CD4-positive, alpha-beta memory T cell (primary cell): Measurements from ENCODE around the gene CCDC152. TPM values are rescaled to one million over a fixed set of nuclear protein-coding genes. Genes with fewer than 3 reads are reported as not detected.

Experiments
- CTCF ChIA-PET: fragments of 350-600 bp; sonication (Branson Sonifier 250); formaldehyde crosslinking; loops from one replicate; lab custom pipeline; 2021; ENCODE audit warnings: inconsistent platforms; ENCODE audit not compliant: partially characterized antibody; lab: Charles Lee
- POLR2A ChIA-PET: fragments of 350-600 bp; sonication (Branson Sonifier 250); formaldehyde crosslinking; loops from one replicate; lab custom pipeline; 2021; ENCODE audit not compliant: partially characterized antibody; lab: Charles Lee
- DNase-seq, 5 donors: peaks; one replicate each; pipeline versions ENCODE4 v3.0.0 to v3.0.0-alpha.2; 2020 to 2022; ENCODE audit warnings: mixed read lengths in 1 of 5
- H3K27ac ChIP-seq: one replicate; pipeline ENCODE4 v1.7.0; 2013; ENCODE audit warnings: low read depth, low read length
- H3K27me3 ChIP-seq: 2 replicates; pipeline ENCODE4 v1.7.0; 2013; ENCODE audit warnings: mild to moderate bottlenecking, low read length, moderate library complexity; ENCODE audit not compliant: insufficient read depth
- H3K36me3 ChIP-seq: 2 replicates; pipeline ENCODE4 v1.7.0; 2013; ENCODE audit warnings: mild to moderate bottlenecking, low read length, moderate library complexity; ENCODE audit not compliant: insufficient read depth
- H3K4me1 ChIP-seq: 2 replicates; pipeline ENCODE4 v1.7.0; 2013; ENCODE audit warnings: mild to moderate bottlenecking, low read length, moderate library complexity; ENCODE audit not compliant: insufficient read depth
- H3K4me3 ChIP-seq, 2 donors: one replicate each; pipeline ENCODE4 v1.7.0; 2013; ENCODE audit warnings: low read length in 2 of 2, mild to moderate bottlenecking in 1 of 2
- H3K9me3 ChIP-seq, 2 donors: one replicate each; pipeline ENCODE4 v1.7.0; 2013; ENCODE audit warnings: low read length in 2 of 2, control low read depth in 1 of 2; ENCODE audit not compliant: control insufficient read depth in 1 of 2
- H3K27ac Mint-ChIP-seq, 7 donors: one replicate each; pipeline ENCODE4 v1.8.0; 2020 to 2021; ENCODE audit warnings: mixed read lengths in 7 of 7, mild to moderate bottlenecking in 6 of 7, inconsistent platforms in 3 of 7, moderate library complexity in 3 of 7
- H3K27me3 Mint-ChIP-seq, 2 donors: one replicate each; pipeline ENCODE4 v1.8.0; 2020 to 2021; ENCODE audit warnings: mixed read lengths in 2 of 2
- H3K36me3 Mint-ChIP-seq, 2 donors: one replicate each; pipeline ENCODE4 v1.8.0; 2020 to 2021; ENCODE audit warnings: mixed read lengths in 2 of 2, inconsistent platforms in 1 of 2, mild to moderate bottlenecking in 1 of 2
- H3K4me1 Mint-ChIP-seq, 4 donors: one replicate each; pipeline ENCODE4 v1.8.0; 2020 to 2021; ENCODE audit warnings: mixed read lengths in 4 of 4, mild to moderate bottlenecking in 1 of 4
- H3K4me3 Mint-ChIP-seq, 8 donors: one replicate each; pipeline ENCODE4 v1.8.0; 2020 to 2021; ENCODE audit warnings: mixed read lengths in 8 of 8, mild to moderate bottlenecking in 7 of 8, moderate library complexity in 6 of 8, inconsistent platforms in 3 of 8
- H3K9me3 Mint-ChIP-seq, 8 donors: one replicate each; pipeline ENCODE4 v1.8.0; 2020 to 2021; ENCODE audit warnings: mixed read lengths in 8 of 8, mild to moderate bottlenecking in 5 of 8, inconsistent platforms in 3 of 8, moderate library complexity in 1 of 8
- intact Hi-C: fragments of 100-400 bp; cut with micrococcal nuclease; formaldehyde crosslinking; loops from one replicate; pipeline ENCODE4 v1.15.1; 2023
- polyA plus RNA-seq, 2 donors: library from polyadenylated mRNA; unstranded; fragments of 300-500 nt; fragmentation: Illumina TruSeq; gene quantifications; one replicate each; pipeline ENCODE4 v1.2.3, GENCODE V29; 2021
- total RNA-seq, 2 experiments: library from RNA; stranded (reverse); gene quantifications; one replicate each; pipeline ENCODE4 v1.2.3, GENCODE V29; 2021

CCDC152 gene
- total and polyA plus RNA-seq, 4 experiments from 2014 or later, result 1.3 to 6.9 (median 4.1) TPM

GRCh38 chr5:42791151-42791550 lies 34.5 kb downstream of the CCDC152 start:
- peaks cover 0 to 9% of the 10 kb centered on the region in 2 donors for H3K9me3 ChIP-seq
- H3K27ac ChIP-seq, result no peak overlapping the region
- H3K4me1 ChIP-seq, result no peaks in the 10 kb centered on the region
- CTCF ChIA-PET, result no interaction called here
- POLR2A ChIA-PET, result no interaction called here
- Mint-ChIP-seq H3K27ac (no peak overlapping the region), H3K36me3 (peaks cover 11 to 23% of the 10 kb centered on the region in 2 donors), H3K4me1 (no peaks in the 10 kb centered on the region), H3K27me3 (peaks cover 1% of the 10 kb centered on the region in 2 donors), H3K9me3 (peaks cover 0 to 53% (median 39%) of the 10 kb centered on the region in 8 donors), H3K4me3 (no peak overlapping the region)
- H3K27me3 ChIP-seq, result no peaks in the 10 kb centered on the region
- H3K36me3 ChIP-seq, result no peaks in the 10 kb centered on the region
- no peak for DNase-seq
- intact Hi-C loops, result no loop called here
- no peak overlapping the region for H3K4me3 ChIP-seq

GRCh38 chr5:42798284-42799240 lies 41.9 kb downstream of the CCDC152 start:
- H3K4me1 Mint-ChIP-seq, result no peaks in the 10 kb centered on the region
- intact Hi-C loops, result no loop called here
- H3K27me3 ChIP-seq, result no peaks in the 10 kb centered on the region
- H3K4me3 Mint-ChIP-seq, result no peak overlapping the region
- H3K36me3 Mint-ChIP-seq, result peaks cover 6 to 21% of the 10 kb centered on the region in 2 donors
- no peak overlapping the region for H3K4me3 ChIP-seq
- no peaks in the 10 kb centered on the region for H3K27me3 Mint-ChIP-seq
- H3K4me1 ChIP-seq, result no peaks in the 10 kb centered on the region
- peak overlapping the region in 1 of 7 donors; percentile 67 for H3K27ac Mint-ChIP-seq
- H3K9me3 Mint-ChIP-seq, result peaks cover 0 to 21% (median 11%) of the 10 kb centered on the region in 8 donors
- ChIA-PET POLR2A (no interaction called here), CTCF (no interaction called here)
- H3K36me3 ChIP-seq, result no peaks in the 10 kb centered on the region
- H3K9me3 ChIP-seq, result no peaks in the 10 kb centered on the region
- DNase-seq, result no peak
- no peak overlapping the region for H3K27ac ChIP-seq

GRCh38 chr5:42799241-42799608 lies 42.6 kb downstream of the CCDC152 start:
- CTCF ChIA-PET, result no interaction called here
- peaks cover 0 to 15% (median 9%) of the 10 kb centered on the region in 8 donors for H3K9me3 Mint-ChIP-seq

GRCh38 chr5:42799668-42800114 lies 43.1 kb downstream of the CCDC152 start:
- Histone ChIP-seq H3K27ac (no peak overlapping the region), H3K4me3 (no peak overlapping the region), H3K9me3 (no peaks in the 10 kb centered on the region), H3K4me1 (no peaks in the 10 kb centered on the region), H3K36me3 (no peaks in the 10 kb centered on the region), H3K27me3 (no peaks in the 10 kb centered on the region)
- no peak overlapping the region for H3K27ac Mint-ChIP-seq
- intact Hi-C loops, result no loop called here
- DNase-seq, result no peak
- peaks cover 0 to 11% (median 4%) of the 10 kb centered on the region in 8 donors for H3K9me3 Mint-ChIP-seq
- H3K36me3 Mint-ChIP-seq, result peaks cover 6 to 16% of the 10 kb centered on the region in 2 donors
- ChIA-PET POLR2A (no interaction called here), CTCF (no interaction called here)
- peaks cover 0 to 1% of the 10 kb centered on the region in 2 donors for H3K27me3 Mint-ChIP-seq
- H3K4me1 Mint-ChIP-seq, result no peaks in the 10 kb centered on the region
- no peak overlapping the region for H3K4me3 Mint-ChIP-seq

More at GRCh38 chr5:42799241-42799608, 42.6 kb downstream of the CCDC152 start:
- POLR2A ChIA-PET, result no interaction called here
- no peak for DNase-seq
- peaks cover 6 to 21% of the 10 kb centered on the region in 2 donors for H3K36me3 Mint-ChIP-seq
- Histone ChIP-seq H3K4me3 (no peak overlapping the region), H3K36me3 (no peaks in the 10 kb centered on the region), H3K27ac (no peak overlapping the region), H3K4me1 (no peaks in the 10 kb centered on the region), H3K27me3 (no peaks in the 10 kb centered on the region), H3K9me3 (no peaks in the 10 kb centered on the region)
- H3K27me3 Mint-ChIP-seq, result peaks cover 0 to 1% of the 10 kb centered on the region in 2 donors
- intact Hi-C loops, result no loop called here
- no peaks in the 10 kb centered on the region for H3K4me1 Mint-ChIP-seq
- no peak overlapping the region for H3K4me3 Mint-ChIP-seq
- no peak overlapping the region for H3K27ac Mint-ChIP-seq

- DNase-seq, result no peak
- Mint-ChIP-seq H3K4me1 (no peaks in the 10 kb centered on the region), H3K27me3 (peaks cover 0 to 1% of the 10 kb centered on the region in 2 donors), H3K36me3 (peaks cover 6 to 15% of the 10 kb centered on the region in 2 donors), H3K4me3 (no peak overlapping the region), H3K27ac (no peak overlapping the region), H3K9me3 (peaks cover 0 to 10% (median 3%) of the 10 kb centered on the region in 8 donors)
- H3K4me1 ChIP-seq, result no peaks in the 10 kb centered on the region
- H3K4me3 ChIP-seq, result no peak overlapping the region
- H3K9me3 ChIP-seq, result no peaks in the 10 kb centered on the region
- no peaks in the 10 kb centered on the region for H3K36me3 ChIP-seq
- H3K27ac ChIP-seq, result no peak overlapping the region
- CTCF ChIA-PET, result no interaction called here
- no peaks in the 10 kb centered on the region for H3K27me3 ChIP-seq
- POLR2A ChIA-PET, result no interaction called here
- intact Hi-C loops, result no loop called here
Measured at GRCh38 chr5:42800748-42801330, 44.2 kb downstream of the CCDC152 start.

- no peak for DNase-seq
- Histone ChIP-seq H3K4me1 (no peaks in the 10 kb centered on the region), H3K9me3 (no peaks in the 10 kb centered on the region), H3K4me3 (no peak overlapping the region), H3K27ac (no peak overlapping the region), H3K36me3 (no peaks in the 10 kb centered on the region), H3K27me3 (no peaks in the 10 kb centered on the region)
- intact Hi-C loops, result no loop called here
- Mint-ChIP-seq H3K27me3 (peaks cover 0 to 1% of the 10 kb centered on the region in 2 donors), H3K4me1 (peaks cover 0 to 6% (median 0%) of the 10 kb centered on the region in 4 donors), H3K4me3 (no peak overlapping the region), H3K27ac (no peak overlapping the region), H3K9me3 (peaks cover 0 to 6% (median 3%) of the 10 kb centered on the region in 8 donors), H3K36me3 (peaks cover 6 to 15% of the 10 kb centered on the region in 2 donors)
- POLR2A ChIA-PET, result no interaction called here
- CTCF ChIA-PET, result no interaction called here
Measured at GRCh38 chr5:42801516-42802166, 45.0 kb downstream of the CCDC152 start.
